ENCODE results near the gene FUT6. TPM values are rescaled to one million over a fixed set of nuclear protein-coding genes. Genes with fewer than 3 reads are reported as not detected.

Gene FUT6
- total RNA-seq, 1 experiment from 2014 or later = not detected

GRCh38 chr19:5867201-5868136 lies 28.0 kb upstream of the FUT6 start:
- peaks cover 5% of the 10 kb centered on the region for H3K36me3 Mint-ChIP-seq (ENCODE audit: insufficient read depth, unreplicated experiment)
- no peak for DNase-seq (ENCODE audit: unreplicated experiment)
- no TSS peak for BruUV-seq (replicated peaks)
- no peaks in the 10 kb centered on the region for H3K9me3 Mint-ChIP-seq (ENCODE audit: unreplicated experiment)
- H3K4me3 Mint-ChIP-seq (ENCODE audit: unreplicated experiment) = no peak overlapping the region
- intact Hi-C loops (cut with micrococcal nuclease) = no loop called here
- H3K27ac Mint-ChIP-seq (ENCODE audit: low read depth, unreplicated experiment) = no peak overlapping the region
- H3K4me1 Mint-ChIP-seq (ENCODE audit: insufficient read depth, unreplicated experiment) = no peaks in the 10 kb centered on the region
- POLR2A ChIA-PET = no interaction called here
- peaks cover 9% of the 10 kb centered on the region for H3K27me3 Mint-ChIP-seq (ENCODE audit: insufficient read depth, unreplicated experiment)
- CTCF ChIA-PET = interaction anchor here (1.1 kb wide), 1 partner anchor 33 kb away, joined by 3 read pairs; no protein-coding TSS in a partner anchor
- TF ChIP-seq, protein P1, sequence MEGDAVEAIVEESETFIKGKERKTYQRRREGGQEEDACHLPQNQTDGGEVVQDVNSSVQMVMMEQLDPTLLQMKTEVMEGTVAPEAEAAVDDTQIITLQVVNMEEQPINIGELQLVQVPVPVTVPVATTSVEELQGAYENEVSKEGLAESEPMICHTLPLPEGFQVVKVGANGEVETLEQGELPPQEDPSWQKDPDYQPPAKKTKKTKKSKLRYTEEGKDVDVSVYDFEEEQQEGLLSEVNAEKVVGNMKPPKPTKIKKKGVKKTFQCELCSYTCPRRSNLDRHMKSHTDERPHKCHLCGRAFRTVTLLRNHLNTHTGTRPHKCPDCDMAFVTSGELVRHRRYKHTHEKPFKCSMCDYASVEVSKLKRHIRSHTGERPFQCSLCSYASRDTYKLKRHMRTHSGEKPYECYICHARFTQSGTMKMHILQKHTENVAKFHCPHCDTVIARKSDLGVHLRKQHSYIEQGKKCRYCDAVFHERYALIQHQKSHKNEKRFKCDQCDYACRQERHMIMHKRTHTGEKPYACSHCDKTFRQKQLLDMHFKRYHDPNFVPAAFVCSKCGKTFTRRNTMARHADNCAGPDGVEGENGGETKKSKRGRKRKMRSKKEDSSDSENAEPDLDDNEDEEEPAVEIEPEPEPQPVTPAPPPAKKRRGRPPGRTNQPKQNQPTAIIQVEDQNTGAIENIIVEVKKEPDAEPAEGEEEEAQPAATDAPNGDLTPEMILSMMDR (IDR thresholded peaks at IDR 0.05; ENCODE audit: unreplicated experiment) = no peak

GRCh38 chr19:5865772-5866171 lies 26.3 kb upstream of the FUT6 start:
- Mint-ChIP-seq H3K9me3 (ENCODE audit: unreplicated experiment) (no peaks in the 10 kb centered on the region), H3K4me3 (ENCODE audit: unreplicated experiment) (no peak overlapping the region), H3K4me1 (ENCODE audit: insufficient read depth, unreplicated experiment) (no peaks in the 10 kb centered on the region), H3K36me3 (ENCODE audit: insufficient read depth, unreplicated experiment) (peaks cover 2% of the 10 kb centered on the region), H3K27ac (ENCODE audit: low read depth, unreplicated experiment) (no peak overlapping the region), H3K27me3 (ENCODE audit: insufficient read depth, unreplicated experiment) (peaks cover 9% of the 10 kb centered on the region)
- no TSS peak for BruUV-seq (replicated peaks)
- TF ChIP-seq, protein P1 (IDR thresholded peaks at IDR 0.05; ENCODE audit: unreplicated experiment) = no peak
- intact Hi-C loops (cut with micrococcal nuclease) = no loop called here
- no peak for DNase-seq (ENCODE audit: unreplicated experiment)
- POLR2A ChIA-PET = interaction anchor here (0.5 to 0.7 kb wide), 2 partner anchors 37 to 42 kb away, joined by 3 read pairs; no protein-coding TSS in a partner anchor
- CTCF ChIA-PET = no interaction called here

DNA sequence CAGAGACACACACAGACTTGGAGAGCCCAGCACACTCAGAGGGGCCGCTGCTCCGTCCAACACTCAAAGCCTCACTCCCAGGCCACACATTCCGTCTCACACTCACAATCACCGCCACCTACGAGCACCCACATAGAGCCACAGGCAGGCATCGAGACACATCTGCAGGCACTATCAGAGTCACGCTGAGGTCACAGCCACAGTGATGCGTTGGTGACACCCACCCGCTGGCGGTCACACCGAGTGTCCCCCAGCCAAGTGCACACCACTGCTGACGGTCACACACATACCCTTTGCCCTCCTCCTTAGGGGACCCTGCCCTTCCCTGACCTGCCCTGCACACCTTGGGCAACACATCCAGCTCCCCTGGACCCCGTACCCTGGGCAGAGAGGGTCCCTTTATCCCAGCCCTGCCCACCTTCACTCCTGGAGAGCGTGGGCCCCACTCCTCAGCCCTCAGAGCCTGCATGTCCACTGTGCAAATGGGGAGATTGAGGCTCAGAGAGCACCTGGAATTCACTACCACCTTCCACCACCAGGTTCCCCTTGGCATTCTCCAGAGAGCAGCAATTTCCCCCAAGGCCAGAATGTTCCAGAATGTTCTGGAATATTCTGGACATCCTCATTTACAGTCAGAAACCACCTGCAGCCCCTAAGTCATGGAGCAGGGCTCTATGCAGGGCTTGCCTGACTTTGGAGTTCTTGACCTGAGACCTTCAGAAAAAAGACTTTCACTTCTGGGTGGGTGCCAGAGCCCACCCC lies 25.4 kb upstream of the FUT6 start:
- Mint-ChIP-seq H3K36me3 (ENCODE audit: insufficient read depth, unreplicated experiment) (no peaks in the 10 kb centered on the region), H3K27me3 (ENCODE audit: insufficient read depth, unreplicated experiment) (peaks cover 9% of the 10 kb centered on the region), H3K9me3 (ENCODE audit: unreplicated experiment) (no peaks in the 10 kb centered on the region), H3K4me3 (ENCODE audit: unreplicated experiment) (no peak overlapping the region), H3K4me1 (ENCODE audit: insufficient read depth, unreplicated experiment) (no peaks in the 10 kb centered on the region), H3K27ac (ENCODE audit: low read depth, unreplicated experiment) (no peak overlapping the region)
- intact Hi-C loops (cut with micrococcal nuclease) = no loop called here
- POLR2A ChIA-PET = interaction anchor here (0.7 kb wide), 1 partner anchor 43 kb away, joined by 3 read pairs; no protein-coding TSS in a partner anchor
- no peak for DNase-seq (ENCODE audit: unreplicated experiment)
- CTCF ChIA-PET = no interaction called here
- TF ChIP-seq, protein P1 (IDR thresholded peaks at IDR 0.05; ENCODE audit: unreplicated experiment) = peak; percentile 23
- BruUV-seq (replicated peaks) = no TSS peak

Data from MCF 10A (cell line).